HG03565 (cell line): Measurements from ENCODE around the gene ASTN2.
A peak's percentile ranks its signal among the peaks of the same experiment; 100 is the strongest.

ENCODE experiments used
- ATAC-seq: cut with Tn5 transposase; IDR thresholded peaks from one replicate; pipeline ENCODE4 v1.9.1; 2021; ENCODE audit warnings: mild to moderate bottlenecking, moderate library complexity; ENCODE audit not compliant: unreplicated experiment

The ASTN2 gene

GRCh38 chr9:116774421-116775180 is 640.3 kb downstream of the ASTN2 start:
- no peak for ATAC-seq

GRCh38 chr9:116767219-116767618 is 647.6 kb downstream of the ASTN2 start:
- ATAC-seq, result no peak

DNA sequence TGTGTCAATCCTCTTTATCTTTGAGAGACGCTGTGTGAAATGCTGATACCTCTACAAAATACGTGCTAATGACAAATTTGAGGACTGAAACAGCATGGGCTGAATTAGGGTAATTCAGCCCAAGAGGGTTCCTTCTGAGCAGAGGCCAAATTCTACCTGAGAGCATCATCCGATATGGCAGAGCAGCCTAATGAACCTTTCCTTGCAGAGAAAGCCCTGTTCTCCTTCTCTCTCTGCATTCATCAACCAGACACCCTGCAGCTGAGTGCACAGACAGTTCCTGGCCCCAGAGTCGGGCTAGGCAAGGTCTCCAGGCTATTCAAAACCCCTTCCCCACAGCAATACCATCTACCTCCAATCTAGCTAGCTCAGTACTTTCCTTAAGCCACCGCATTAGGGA is 649.8 kb downstream of the ASTN2 start:
- no peak for ATAC-seq

DNA sequence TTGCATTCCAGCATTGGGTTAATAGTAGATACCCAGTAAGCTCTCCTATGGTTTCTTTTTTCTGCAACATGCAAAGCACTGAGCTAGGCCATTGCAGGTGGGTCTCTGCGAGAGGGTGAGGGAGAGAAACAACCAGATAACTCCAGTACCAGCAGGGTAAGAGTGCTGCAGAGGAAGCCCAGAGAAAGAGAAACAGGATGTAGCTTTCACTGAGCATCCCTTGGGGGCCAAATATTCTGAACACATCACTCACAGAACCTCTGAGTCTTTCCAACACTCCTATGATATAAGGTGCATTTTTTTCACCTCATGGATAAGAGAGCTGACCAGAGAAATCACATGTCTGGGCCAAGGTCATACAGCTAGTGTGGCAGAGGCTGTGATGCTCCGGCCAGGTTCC is 651.1 kb downstream of the ASTN2 start:
- ATAC-seq, result no peak

- ATAC-seq, result no peak
These were observed 654.2 kb downstream of the ASTN2 start for GRCh38 chr9:116760636-116761035.

GRCh38 chr9:116757030-116757429 is 657.8 kb downstream of the ASTN2 start:
- ATAC-seq, result no peak

GRCh38 chr9:116753389-116753788 is 661.5 kb downstream of the ASTN2 start:
- ATAC-seq, result no peak

- no peak for ATAC-seq
These were observed 664.3 kb downstream of the ASTN2 start for GRCh38 chr9:116750510-116750909.

- ATAC-seq, result no peak
These were observed 665.1 kb downstream of the ASTN2 start for GRCh38 chr9:116749772-116750171.

DNA sequence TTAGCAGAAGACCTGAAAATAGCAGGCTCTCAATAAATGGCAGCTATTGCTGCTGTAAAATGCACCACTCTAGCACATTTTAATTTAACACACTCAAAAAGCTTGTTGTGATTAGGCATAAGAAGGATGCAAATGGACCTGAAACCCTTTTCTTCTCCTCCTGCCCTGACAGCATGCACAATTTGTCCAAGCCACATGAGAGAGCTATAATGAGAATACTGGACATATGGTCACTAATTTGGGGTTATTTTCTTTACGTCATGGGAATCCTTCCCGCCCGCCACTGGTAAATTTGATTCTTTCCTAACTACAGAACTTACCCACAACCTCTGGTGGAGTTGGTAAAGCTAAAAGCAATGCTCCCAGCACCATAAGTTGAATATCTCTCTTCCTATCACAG is 665.7 kb downstream of the ASTN2 start:
- no peak for ATAC-seq

DNA sequence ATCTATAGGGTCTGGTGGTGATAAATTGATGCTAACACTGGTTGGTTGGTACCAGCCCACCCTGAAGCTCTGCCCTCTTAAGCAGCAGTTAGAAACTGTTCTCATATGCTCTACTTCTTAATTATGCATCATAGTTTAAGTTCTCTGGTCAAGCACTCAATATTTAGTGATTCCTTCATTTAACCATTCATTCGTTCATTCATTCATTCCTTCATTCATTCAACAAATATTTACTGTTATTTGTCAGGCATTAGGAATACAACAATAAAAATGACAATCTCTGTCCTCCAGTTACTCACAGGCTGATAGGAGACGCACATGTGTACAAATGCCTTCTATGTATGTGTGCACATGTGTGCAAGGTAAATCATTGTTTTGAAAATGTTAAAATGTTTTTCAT is 673.1 kb downstream of the ASTN2 start:
- ATAC-seq, result no peak

DNA sequence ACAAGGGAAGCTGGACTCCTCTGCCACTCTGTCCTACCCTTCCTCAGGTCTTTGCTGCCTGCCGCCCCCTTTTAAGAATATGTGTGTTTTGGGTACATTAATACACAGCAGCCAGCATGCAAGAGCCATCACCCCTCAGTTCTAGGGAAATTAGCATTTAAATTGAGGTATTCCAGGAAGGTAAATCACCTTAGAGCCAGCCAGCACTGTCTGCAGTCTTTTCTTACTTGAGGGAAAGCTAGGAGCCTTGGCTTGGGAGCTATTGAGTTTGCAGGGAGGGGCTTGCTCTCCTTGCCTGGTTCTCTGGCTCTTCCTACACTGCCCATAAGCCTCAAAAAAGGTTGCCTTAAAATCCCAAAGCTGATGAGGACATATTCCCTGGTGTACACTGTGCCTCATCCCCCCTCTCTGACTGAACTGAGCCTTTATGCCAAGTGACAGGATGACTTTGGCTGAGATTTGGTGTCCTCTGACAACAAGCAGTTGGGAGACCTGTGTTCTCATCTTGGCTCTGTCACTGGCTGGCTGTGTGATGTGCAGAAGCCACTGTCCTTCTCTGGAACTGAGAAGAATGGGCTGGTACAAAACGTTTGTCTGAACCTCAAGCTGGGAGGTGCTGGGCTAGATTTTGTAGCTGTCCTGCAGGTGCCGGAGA is 673.6 kb downstream of the ASTN2 start:
- ATAC-seq, result no peak

DNA sequence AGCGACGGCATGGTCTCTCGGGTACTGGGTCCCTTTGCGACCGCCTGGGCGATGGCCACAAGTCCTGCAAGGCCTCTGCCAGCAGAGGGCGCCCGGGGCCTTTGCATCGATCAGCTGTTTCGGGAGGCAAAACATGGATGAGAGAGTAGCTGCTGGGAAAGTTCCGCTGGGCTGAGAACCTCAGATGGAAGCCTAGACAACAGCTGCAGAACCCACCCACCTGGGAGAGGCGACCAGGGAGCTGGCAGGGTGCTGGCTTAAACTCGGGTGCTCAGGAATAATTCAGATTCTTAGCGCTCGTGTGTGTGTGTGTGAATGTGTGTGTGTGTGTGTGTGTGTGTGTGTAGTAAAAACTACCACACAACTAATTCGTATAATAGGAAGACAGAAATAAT is 677.7 kb downstream of the ASTN2 start:
- peak; percentile 58 for ATAC-seq

GRCh38 chr9:116736399-116737151 is 678.3 kb downstream of the ASTN2 start:
- ATAC-seq, result no peak

DNA sequence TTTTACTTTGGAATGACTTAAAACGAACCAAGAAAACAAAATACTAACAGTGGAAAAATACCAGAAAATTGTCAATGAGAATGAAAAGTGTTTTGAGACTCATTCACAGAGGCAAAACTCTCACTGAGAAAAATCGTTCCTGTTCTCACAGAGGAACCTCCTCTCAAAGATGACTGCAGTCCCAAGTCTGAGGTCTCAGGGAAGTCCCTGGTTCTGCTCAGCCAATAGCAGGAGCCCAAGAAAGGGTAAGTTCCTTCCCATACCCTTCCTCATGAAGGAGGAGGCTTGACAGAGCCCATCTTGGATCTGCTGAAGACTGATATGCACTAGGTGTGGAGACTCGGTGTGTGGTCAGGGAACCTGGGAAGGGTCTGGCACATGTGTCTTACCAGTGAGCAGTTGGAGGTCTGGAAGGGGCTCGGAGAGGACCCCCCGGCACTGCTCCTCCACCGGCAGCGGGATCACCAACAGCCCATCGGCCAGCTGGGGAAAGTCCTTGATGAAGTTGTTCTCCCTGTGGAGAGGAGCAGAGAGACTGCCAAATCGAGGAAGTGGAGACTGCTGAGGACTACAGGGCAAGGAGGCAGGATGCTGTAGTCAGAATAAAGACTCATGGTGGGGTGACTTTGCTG is 681.7 kb downstream of the ASTN2 start:
- ATAC-seq, result no peak

GRCh38 chr9:116726602-116727001 is 688.3 kb downstream of the ASTN2 start:
- ATAC-seq, result no peak

- no peak for ATAC-seq
These were observed 690.7 kb downstream of the ASTN2 start for GRCh38 chr9:116724123-116724522.

- no peak for ATAC-seq
These were observed 692.9 kb downstream of the ASTN2 start for GRCh38 chr9:116721944-116722343.

DNA sequence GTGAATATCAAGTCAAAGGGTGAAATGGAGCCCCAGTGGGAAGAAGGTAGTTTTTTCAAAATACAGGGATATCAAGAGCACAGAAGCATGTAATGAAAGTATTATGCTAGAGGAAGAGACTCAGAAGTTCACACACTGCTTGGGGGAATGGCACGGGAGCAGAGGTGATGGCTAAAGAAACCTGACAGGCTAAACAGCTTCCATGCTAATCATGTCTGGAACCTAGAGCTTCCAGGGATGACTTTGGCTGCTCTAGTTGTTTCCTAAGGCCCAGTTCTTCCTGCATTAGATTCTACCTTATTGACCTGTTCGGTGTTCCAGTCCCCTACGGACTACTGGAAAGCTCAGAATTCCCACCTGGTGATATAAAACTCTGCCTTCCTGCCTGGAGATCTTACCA is 693.4 kb downstream of the ASTN2 start:
- no peak for ATAC-seq

- ATAC-seq, result no peak
These were observed 694.7 kb downstream of the ASTN2 start for GRCh38 chr9:116720111-116720510.

DNA sequence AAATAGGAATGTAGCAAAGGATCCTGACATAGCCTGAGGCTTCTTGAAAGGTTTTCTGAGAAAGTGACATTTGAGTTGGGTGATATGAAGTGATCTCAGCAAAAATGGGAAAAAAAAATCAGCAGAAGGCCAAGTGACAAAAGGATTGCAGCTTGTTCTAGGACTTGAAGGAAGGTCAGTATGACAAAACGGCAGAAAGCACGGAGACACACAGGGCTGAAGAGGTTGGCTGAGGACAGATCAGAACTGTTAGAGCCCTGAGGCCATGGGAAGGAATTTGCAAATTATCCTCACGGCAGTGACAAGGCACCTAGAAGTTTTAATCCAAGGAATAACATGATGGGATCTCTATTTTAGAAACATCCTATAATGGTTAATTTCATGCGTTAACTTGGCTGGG is 696.7 kb downstream of the ASTN2 start:
- ATAC-seq, result no peak
